WTC11 (cell line): ENCODE data around the gene HOXA1. TPM values are rescaled to one million over a fixed set of nuclear protein-coding genes. Genes with fewer than 3 reads are reported as not detected.

ENCODE experiments used
- ATAC-seq: fragments of 200-7000 bp; cut with Tn5 transposase; 2 replicates; pipeline ENCODE4 v1.10.0; 2021; ENCODE audit warnings: mild to moderate bottlenecking, moderate library complexity
- Bru-seq: library from RNA; stranded (reverse); fragments of 400-500 nt; gene quantifications from one replicate; lab custom pipeline; 2021; lab: Mats Ljungman, UMichigan
- CTCF ChIA-PET: fragments of 300-600 bp; sonication (Branson Sonifier 250); formaldehyde crosslinking; loops from one replicate; lab custom pipeline; 2021; ENCODE audit warnings: antibody characterized with exemption; lab: Charles Lee
- POLR2A ChIA-PET: fragments of 350-600 bp; sonication (Branson Sonifier 250); formaldehyde crosslinking; loops from one replicate; lab custom pipeline; 2021; ENCODE audit warnings: antibody characterized with exemption; lab: Charles Lee
- DNase-seq: peaks from one replicate; pipeline ENCODE4 v3.0.0; 2021; ENCODE audit warnings: low spot score
- H3K27ac Mint-ChIP-seq: 2 replicates; pipeline ENCODE4 v1.8.0; 2021; ENCODE audit warnings: mixed read lengths
- H3K27me3 Mint-ChIP-seq: 2 replicates; pipeline ENCODE4 v1.8.0; 2021; ENCODE audit warnings: low read depth, mild to moderate bottlenecking, moderate library complexity, mixed read lengths
- H3K36me3 Mint-ChIP-seq: 2 replicates; pipeline ENCODE4 v1.8.0; 2021; ENCODE audit warnings: mixed read lengths
- H3K4me1 Mint-ChIP-seq: 2 replicates; pipeline ENCODE4 v1.8.0; 2022; ENCODE audit warnings: mixed read lengths
- H3K4me3 Mint-ChIP-seq: 2 replicates; pipeline ENCODE4 v1.8.0; 2021; ENCODE audit warnings: mild to moderate bottlenecking, moderate library complexity, mixed read lengths
- H3K9me3 Mint-ChIP-seq: 2 replicates; pipeline ENCODE4 v1.8.0; 2021; ENCODE audit warnings: mixed read lengths
- ETV6 ChIP-seq: sonication (generic); formaldehyde crosslinking; IDR thresholded peaks from 2 replicates; pipeline ENCODE4 v1.8.1; 2022; ENCODE audit warnings: mild to moderate bottlenecking, missing genetic modification reagents
- GRHL2 ChIP-seq: fragments of 250-450 bp; sonication (Bioruptor Pico); IDR thresholded peaks from 2 replicates; pipeline ENCODE4 v1.8.0; 2022; ENCODE audit warnings: mild to moderate bottlenecking, moderate library complexity; ENCODE audit not compliant: insufficient replicate concordance, severe bottlenecking
- IRF2 ChIP-seq: sonication (generic); formaldehyde crosslinking; IDR thresholded peaks from 2 replicates; pipeline ENCODE4 v1.8.0; 2022; ENCODE audit warnings: low read depth, missing genetic modification reagents, borderline replicate concordance
- JUN ChIP-seq: sonication (generic); formaldehyde crosslinking; IDR thresholded peaks from 2 replicates; pipeline ENCODE4 v1.8.0; 2023; ENCODE audit warnings: mild to moderate bottlenecking, missing genetic modification reagents
- NFYB ChIP-seq: sonication (generic); formaldehyde crosslinking; conservative IDR thresholded peaks from 2 replicates; pipeline ENCODE4 v1.8.0; 2022; ENCODE audit warnings: low read depth, missing genetic modification reagents
- SMAD4 ChIP-seq: sonication (generic); formaldehyde crosslinking; IDR thresholded peaks from 2 replicates; pipeline ENCODE4 v1.8.0; 2022; ENCODE audit warnings: mild to moderate bottlenecking, missing genetic modification reagents
- SP1 ChIP-seq: sonication (generic); formaldehyde crosslinking; conservative IDR thresholded peaks from 2 replicates; pipeline ENCODE4 v1.8.1; 2022; ENCODE audit warnings: missing genetic modification reagents
- ZNF263 ChIP-seq: sonication (generic); formaldehyde crosslinking; IDR thresholded peaks from 2 replicates; pipeline ENCODE4 v1.8.1; 2022; ENCODE audit warnings: low read depth, mild to moderate bottlenecking, moderate library complexity, missing genetic modification reagents
- long read RNA-seq, 3 experiments: library from RNA in 1 of 3; library from capped mRNA in 1 of 3; library from polyadenylated mRNA in 1 of 3; unstranded in 2 of 3; stranded (forward) in 1 of 3; transcript quantifications; one replicate each; pipeline ENCODE4 v2.0.0, GENCODE V29; 2021
- total RNA-seq: library from RNA; stranded (reverse); gene quantifications from 3 replicates; pipeline ENCODE4 v1.2.3, GENCODE V29; 2021
- TF ChIP-seq, protein P1 (sequence below): sonication (generic); formaldehyde crosslinking; IDR thresholded peaks from 2 replicates; pipeline ENCODE4 v1.8.0; 2022; ENCODE audit warnings: mild to moderate bottlenecking, missing genetic modification reagents
- TF ChIP-seq, protein P2 (sequence below): sonication (generic); formaldehyde crosslinking; IDR thresholded peaks from 2 replicates; pipeline ENCODE4 v1.8.1; 2023; ENCODE audit warnings: mild to moderate bottlenecking, missing genetic modification reagents, moderate library complexity
- TF ChIP-seq, protein P3 (sequence below): sonication (generic); formaldehyde crosslinking; IDR thresholded peaks from 2 replicates; pipeline ENCODE4 v1.8.1; 2022; ENCODE audit warnings: low read depth, missing genetic modification reagents, borderline replicate concordance
- TF ChIP-seq, protein P4 (sequence below): sonication (generic); formaldehyde crosslinking; IDR thresholded peaks from 2 replicates; pipeline ENCODE4 v1.8.1; 2022; ENCODE audit warnings: missing genetic modification reagents, borderline replicate concordance
- TF ChIP-seq, protein P5 (sequence below): fragments of 250-450 bp; sonication (Bioruptor Pico); IDR thresholded peaks from 2 replicates; pipeline ENCODE4 v2.1.2; 2022; ENCODE audit warnings: mild to moderate bottlenecking, moderate library complexity

HOXA1 gene
- total RNA-seq (not detected in 3 replicates), Bru-seq, nascent RNA (not detected)
- long read RNA-seq, experiment 1, result 0 reads
- long read RNA-seq, experiment 2, result 0 reads
- long read RNA-seq, experiment 3, result 0 reads

DNA sequence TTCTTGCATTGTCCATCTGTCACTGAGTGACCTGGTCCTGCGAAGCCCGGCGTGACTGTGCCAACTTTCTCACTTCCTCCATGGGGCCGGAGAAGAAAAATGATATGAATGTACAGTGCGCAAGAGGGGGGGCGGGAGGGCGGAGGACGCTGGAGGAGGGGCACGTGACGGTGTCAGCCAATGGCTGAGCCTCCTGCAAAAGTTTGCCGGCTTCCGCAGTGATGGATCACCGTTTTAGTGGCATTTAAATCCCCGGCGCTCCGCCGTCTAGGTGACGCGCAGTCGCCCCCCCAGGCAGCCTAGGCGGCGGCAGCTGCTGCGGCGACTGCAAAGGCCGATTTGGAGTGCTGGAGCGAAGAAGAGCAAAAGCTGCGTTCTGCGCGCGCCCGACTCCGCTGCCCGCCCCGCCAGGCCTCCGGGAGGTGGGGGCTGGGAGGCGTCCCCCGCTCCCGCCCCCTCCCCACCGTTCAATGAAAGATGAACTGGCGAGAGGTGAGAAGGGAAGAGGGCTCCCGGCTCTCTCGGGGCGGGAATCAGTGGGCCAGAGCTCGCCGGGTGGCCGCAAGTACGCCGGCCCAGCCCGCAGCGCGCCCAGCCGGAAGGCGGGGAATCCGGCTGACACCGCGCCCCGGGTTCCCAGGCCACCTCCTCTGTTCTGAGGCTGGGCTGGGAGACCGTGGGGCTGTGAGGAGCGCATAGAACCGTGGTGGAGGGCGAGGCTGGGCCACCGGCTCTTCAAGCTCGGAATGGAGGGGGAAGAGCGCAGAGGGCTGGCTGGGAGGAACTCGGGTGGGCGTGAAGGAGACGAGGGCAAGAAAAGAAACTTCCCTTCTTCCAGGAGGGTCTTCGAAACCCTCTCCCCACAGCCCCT is at the start of gene HOXA1:
Gene HOXA1, minus strand, starts transcription at position 104 of the 871 bp plus-strand sequence. Its CDS starts 88 bp downstream, at position 16.
- TF ChIP-seq, protein P1, sequence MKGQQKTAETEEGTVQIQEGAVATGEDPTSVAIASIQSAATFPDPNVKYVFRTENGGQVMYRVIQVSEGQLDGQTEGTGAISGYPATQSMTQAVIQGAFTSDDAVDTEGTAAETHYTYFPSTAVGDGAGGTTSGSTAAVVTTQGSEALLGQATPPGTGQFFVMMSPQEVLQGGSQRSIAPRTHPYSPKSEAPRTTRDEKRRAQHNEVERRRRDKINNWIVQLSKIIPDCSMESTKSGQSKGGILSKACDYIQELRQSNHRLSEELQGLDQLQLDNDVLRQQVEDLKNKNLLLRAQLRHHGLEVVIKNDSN (CRISPR knock-in tag), result peak; percentile 90
- TF ChIP-seq SP1 (0 out of 2 replicates have a peak, but pooled peaks have one; percentile 6), SMAD4 (CRISPR knock-in tag) (no peak), JUN (CRISPR knock-in tag) (no peak), NFYB (CRISPR knock-in tag) (peak; percentile 37; the same call in 1 of the 2 replicates), GRHL2 (CRISPR knock-in tag) (no peak)
- TF ChIP-seq, protein P2, sequence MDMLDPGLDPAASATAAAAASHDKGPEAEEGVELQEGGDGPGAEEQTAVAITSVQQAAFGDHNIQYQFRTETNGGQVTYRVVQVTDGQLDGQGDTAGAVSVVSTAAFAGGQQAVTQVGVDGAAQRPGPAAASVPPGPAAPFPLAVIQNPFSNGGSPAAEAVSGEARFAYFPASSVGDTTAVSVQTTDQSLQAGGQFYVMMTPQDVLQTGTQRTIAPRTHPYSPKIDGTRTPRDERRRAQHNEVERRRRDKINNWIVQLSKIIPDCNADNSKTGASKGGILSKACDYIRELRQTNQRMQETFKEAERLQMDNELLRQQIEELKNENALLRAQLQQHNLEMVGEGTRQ (CRISPR knock-in tag), result peak; percentile 92
- peaks cover 69% of the 10 kb centered on the region for H3K4me1 Mint-ChIP-seq
- ATAC-seq, result peak; percentile 44
- peak within 1 kb of the TSS; percentile 76 for H3K4me3 Mint-ChIP-seq
- no peaks in the 10 kb centered on the region for H3K9me3 Mint-ChIP-seq
- H3K27me3 Mint-ChIP-seq, result peaks cover 100% of the 10 kb centered on the region
- DNase-seq, result peak; percentile 71
- POLR2A ChIA-PET, result interaction anchor here (0.9 kb wide), 1 partner anchor 65 kb away, joined by 4 read pairs; no protein-coding TSS in a partner anchor
- CTCF ChIA-PET, result interaction anchor here (0.8 to 2.7 kb wide), 10 partner anchors 14 to 238 kb away, joined by 3 to 10 read pairs (median 4); partner anchors contain the start of genes HOXA5 and SKAP2
- H3K27ac Mint-ChIP-seq, result no peak within 1 kb of the TSS
- peaks cover 6% of the 10 kb centered on the region for H3K36me3 Mint-ChIP-seq

DNA sequence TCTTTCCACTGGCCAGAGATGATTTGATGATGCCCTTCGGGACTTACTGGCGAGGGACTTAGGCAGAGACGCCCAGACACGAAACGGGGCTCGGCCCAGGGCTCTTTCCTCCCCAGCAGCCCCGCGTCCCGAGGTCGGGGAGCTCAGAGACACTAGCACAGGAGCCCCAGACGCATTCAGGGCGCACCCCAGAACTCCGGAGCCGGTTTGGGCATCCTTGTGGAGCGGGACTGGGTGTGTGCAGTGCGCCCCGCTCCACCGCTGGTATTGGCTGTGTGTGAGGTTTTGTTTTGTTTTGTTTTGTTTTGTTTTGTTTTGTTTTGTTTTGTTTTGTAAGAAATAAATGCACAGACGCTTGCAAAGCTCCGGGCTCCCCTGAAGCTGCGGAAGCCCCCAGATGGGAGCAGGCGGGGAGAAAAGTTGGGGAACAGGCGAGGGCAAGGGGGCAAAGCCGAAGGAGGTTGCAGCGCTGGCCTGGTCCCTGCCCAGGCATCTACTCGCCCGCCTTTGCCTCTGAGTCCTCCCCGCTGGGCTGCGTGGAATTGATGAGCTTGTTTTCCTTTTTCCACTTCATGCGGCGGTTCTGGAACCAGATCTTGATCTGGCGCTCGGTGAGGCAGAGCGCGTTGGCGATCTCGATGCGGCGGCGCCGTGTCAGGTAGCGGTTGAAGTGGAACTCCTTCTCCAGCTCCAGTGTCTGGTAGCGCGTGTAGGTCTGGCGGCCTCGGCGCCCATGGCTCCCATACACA is 49.5 kb upstream of the HOXA1 start:
- no peak overlapping the region for H3K27ac Mint-ChIP-seq
- peaks cover 100% of the 10 kb centered on the region for H3K27me3 Mint-ChIP-seq
- H3K36me3 Mint-ChIP-seq, result no peaks in the 10 kb centered on the region
- DNase-seq (peak; percentile 20), ATAC-seq (no peak)
- H3K4me1 Mint-ChIP-seq, result peaks cover 24% of the 10 kb centered on the region
- CTCF ChIA-PET, result interaction anchor here (1.2 to 2.5 kb wide), 7 partner anchors 14 to 768 kb away, joined by 3 to 7 read pairs (median 5); no protein-coding TSS in a partner anchor
- TF ChIP-seq, protein P3, sequence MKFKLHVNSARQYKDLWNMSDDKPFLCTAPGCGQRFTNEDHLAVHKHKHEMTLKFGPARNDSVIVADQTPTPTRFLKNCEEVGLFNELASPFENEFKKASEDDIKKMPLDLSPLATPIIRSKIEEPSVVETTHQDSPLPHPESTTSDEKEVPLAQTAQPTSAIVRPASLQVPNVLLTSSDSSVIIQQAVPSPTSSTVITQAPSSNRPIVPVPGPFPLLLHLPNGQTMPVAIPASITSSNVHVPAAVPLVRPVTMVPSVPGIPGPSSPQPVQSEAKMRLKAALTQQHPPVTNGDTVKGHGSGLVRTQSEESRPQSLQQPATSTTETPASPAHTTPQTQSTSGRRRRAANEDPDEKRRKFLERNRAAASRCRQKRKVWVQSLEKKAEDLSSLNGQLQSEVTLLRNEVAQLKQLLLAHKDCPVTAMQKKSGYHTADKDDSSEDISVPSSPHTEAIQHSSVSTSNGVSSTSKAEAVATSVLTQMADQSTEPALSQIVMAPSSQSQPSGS (CRISPR knock-in tag), result no peak
- TF ChIP-seq, protein P4, sequence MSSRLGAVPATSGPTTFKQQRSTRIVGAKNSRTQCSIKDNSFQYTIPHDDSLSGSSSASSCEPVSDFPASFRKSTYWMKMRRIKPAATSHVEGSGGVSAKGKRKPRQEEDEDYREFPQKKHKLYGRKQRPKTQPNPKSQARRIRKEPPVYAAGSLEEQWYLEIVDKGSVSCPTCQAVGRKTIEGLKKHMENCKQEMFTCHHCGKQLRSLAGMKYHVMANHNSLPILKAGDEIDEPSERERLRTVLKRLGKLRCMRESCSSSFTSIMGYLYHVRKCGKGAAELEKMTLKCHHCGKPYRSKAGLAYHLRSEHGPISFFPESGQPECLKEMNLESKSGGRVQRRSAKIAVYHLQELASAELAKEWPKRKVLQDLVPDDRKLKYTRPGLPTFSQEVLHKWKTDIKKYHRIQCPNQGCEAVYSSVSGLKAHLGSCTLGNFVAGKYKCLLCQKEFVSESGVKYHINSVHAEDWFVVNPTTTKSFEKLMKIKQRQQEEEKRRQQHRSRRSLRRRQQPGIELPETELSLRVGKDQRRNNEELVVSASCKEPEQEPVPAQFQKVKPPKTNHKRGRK, result no peak
- no peak for TF ChIP-seq ZNF263 (CRISPR knock-in tag)
- no peak for TF ChIP-seq IRF2 (CRISPR knock-in tag)
- no peak for TF ChIP-seq ETV6
- TF ChIP-seq, protein P5, sequence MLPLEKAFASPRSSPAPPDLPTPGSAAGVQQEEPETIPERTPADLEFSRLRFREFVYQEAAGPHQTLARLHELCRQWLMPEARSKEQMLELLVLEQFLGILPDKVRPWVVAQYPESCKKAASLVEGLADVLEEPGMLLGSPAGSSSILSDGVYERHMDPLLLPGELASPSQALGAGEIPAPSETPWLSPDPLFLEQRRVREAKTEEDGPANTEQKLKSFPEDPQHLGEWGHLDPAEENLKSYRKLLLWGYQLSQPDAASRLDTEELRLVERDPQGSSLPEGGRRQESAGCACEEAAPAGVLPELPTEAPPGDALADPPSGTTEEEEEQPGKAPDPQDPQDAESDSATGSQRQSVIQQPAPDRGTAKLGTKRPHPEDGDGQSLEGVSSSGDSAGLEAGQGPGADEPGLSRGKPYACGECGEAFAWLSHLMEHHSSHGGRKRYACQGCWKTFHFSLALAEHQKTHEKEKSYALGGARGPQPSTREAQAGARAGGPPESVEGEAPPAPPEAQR (CRISPR knock-in tag), result no peak
- TF ChIP-seq, all 79 proteins: peak for 0
- H3K9me3 Mint-ChIP-seq, result no peaks in the 10 kb centered on the region
- 0 out of 2 replicates have a peak overlapping the region, but pooled peaks have one; percentile 20 for H3K4me3 Mint-ChIP-seq
- POLR2A ChIA-PET, result no interaction called here
